ENCODE data around the gene DVL2. TPM values are rescaled to one million over a fixed set of nuclear protein-coding genes. Genes with fewer than 3 reads are reported as not detected.

Gene DVL2
- total and polyA plus RNA-seq, 4 donors: 3.4 to 24.5 (median 11.3) TPM

GRCh38 chr17:7237266-7237760 lies 3.0 kb upstream of the DVL2 start:
- 35% methylated on average over 6 of the region's 6 CpGs for WGBS
- Histone ChIP-seq H3K27ac (ENCODE audit: low read depth in 1 of 2, low read length in 2 of 2) (peak overlapping the region; percentile 90 to 92), H3K4me1 (ENCODE audit: control insufficient read depth in 4 of 4, insufficient read depth in 4 of 4, low read length in 3 of 4) (peaks cover 4 to 62% (median 49%) of the 10 kb centered on the region in 4 donors), H3K27me3 (ENCODE audit: control insufficient read depth in 4 of 4, insufficient read depth in 4 of 4, low read length in 3 of 4) (no peaks in the 10 kb centered on the region), H3K4me3 (ENCODE audit: low read depth in 1 of 3, low read length in 3 of 3) (peak overlapping the region in 2 of 3 donors; percentile 23 to 88), H3K9me3 (ENCODE audit: control insufficient read depth in 4 of 4, low read length in 3 of 4) (no peaks in the 10 kb centered on the region), H3K9ac (ENCODE audit: low read depth in 1 of 2, low read length in 2 of 2) (peak overlapping the region in 1 of 2 donors; percentile 54), H3K36me3 (ENCODE audit: control insufficient read depth in 4 of 4, insufficient read depth in 3 of 4, low read depth in 1 of 4, low read length in 3 of 4) (peaks cover 7 to 24% (median 14%) of the 10 kb centered on the region in 4 donors)
- DNase-seq (ENCODE audit: low spot score): no peak
- TF ChIP-seq RAD21 (IDR thresholded peaks at IDR 0.05): no peak
- TF ChIP-seq RXRA (IDR thresholded peaks at IDR 0.05): no peak
- TF ChIP-seq FOXA2 (IDR thresholded peaks at IDR 0.05): no peak
- TF ChIP-seq CTCF (IDR thresholded peaks at IDR 0.05; ENCODE audit: low read depth, low read length, missing input control): no peak
- TF ChIP-seq TAF1 (conservative IDR thresholded peaks at IDR 0.05): no peak
- no peak for TF ChIP-seq EGR1 (IDR thresholded peaks at IDR 0.05; ENCODE audit: low read depth in 2 of 2)

- WGBS: 94% methylated on average over 6 of the region's 6 CpGs
- no peak overlapping the region for H3K4me3 ChIP-seq (ENCODE audit: low read depth in 1 of 3, low read length in 3 of 3)
- H3K27me3 ChIP-seq (ENCODE audit: control insufficient read depth in 4 of 4, insufficient read depth in 4 of 4, low read length in 3 of 4): no peaks in the 10 kb centered on the region
- TF ChIP-seq YY1 (IDR thresholded peaks at IDR 0.05) (no peak), ZBTB33 (IDR thresholded peaks at IDR 0.05) (no peak), TAF1 (conservative IDR thresholded peaks at IDR 0.05) (no peak), JUND (IDR thresholded peaks at IDR 0.05) (no peak), HNF4G (IDR thresholded peaks at IDR 0.05) (no peak), SP1 (IDR thresholded peaks at IDR 0.05) (no peak), ATF3 (IDR thresholded peaks at IDR 0.05) (no peak), NR2F2 (IDR thresholded peaks at IDR 0.05) (no peak), EGR1 (IDR thresholded peaks at IDR 0.05; ENCODE audit: low read depth in 2 of 2) (no peak), RXRA (IDR thresholded peaks at IDR 0.05) (no peak), RAD21 (IDR thresholded peaks at IDR 0.05) (no peak), GABPA (IDR thresholded peaks at IDR 0.05 in 1 of 2, conservative IDR thresholded peaks at IDR 0.05 in 1 of 2) (no peak), HNF4A (conservative IDR thresholded peaks at IDR 0.05) (no peak)
- H3K9me3 ChIP-seq (ENCODE audit: control insufficient read depth in 4 of 4, low read length in 3 of 4): no peaks in the 10 kb centered on the region
- H3K27ac ChIP-seq (ENCODE audit: low read depth in 1 of 2, low read length in 2 of 2): peak overlapping the region in 1 of 2 donors; percentile 90
- DNase-seq (ENCODE audit: low spot score): no peak
- H3K36me3 ChIP-seq (ENCODE audit: control insufficient read depth in 4 of 4, insufficient read depth in 3 of 4, low read depth in 1 of 4, low read length in 3 of 4): peaks cover 7 to 24% (median 14%) of the 10 kb centered on the region in 4 donors
- peaks cover 6 to 67% (median 53%) of the 10 kb centered on the region in 4 donors for H3K4me1 ChIP-seq (ENCODE audit: control insufficient read depth in 4 of 4, insufficient read depth in 4 of 4, low read length in 3 of 4)
- no peak overlapping the region for H3K9ac ChIP-seq (ENCODE audit: low read depth in 1 of 2, low read length in 2 of 2)
These were observed 2.5 kb upstream of the DVL2 start for GRCh38 chr17:7236808-7237207.
